CD4-positive, alpha-beta T cell treated with Interferon gamma for 1 hour (primary cell): ENCODE data around the gene FADS1.

Experiments
- DNase-seq: peaks from one replicate; pipeline ENCODE4 v3.0.0-alpha.2; 2020

Gene FADS1

GRCh38 chr11:61756147-61756451 lies 60.7 kb downstream of the FADS1 start:
- DNase-seq: no peak

DNA sequence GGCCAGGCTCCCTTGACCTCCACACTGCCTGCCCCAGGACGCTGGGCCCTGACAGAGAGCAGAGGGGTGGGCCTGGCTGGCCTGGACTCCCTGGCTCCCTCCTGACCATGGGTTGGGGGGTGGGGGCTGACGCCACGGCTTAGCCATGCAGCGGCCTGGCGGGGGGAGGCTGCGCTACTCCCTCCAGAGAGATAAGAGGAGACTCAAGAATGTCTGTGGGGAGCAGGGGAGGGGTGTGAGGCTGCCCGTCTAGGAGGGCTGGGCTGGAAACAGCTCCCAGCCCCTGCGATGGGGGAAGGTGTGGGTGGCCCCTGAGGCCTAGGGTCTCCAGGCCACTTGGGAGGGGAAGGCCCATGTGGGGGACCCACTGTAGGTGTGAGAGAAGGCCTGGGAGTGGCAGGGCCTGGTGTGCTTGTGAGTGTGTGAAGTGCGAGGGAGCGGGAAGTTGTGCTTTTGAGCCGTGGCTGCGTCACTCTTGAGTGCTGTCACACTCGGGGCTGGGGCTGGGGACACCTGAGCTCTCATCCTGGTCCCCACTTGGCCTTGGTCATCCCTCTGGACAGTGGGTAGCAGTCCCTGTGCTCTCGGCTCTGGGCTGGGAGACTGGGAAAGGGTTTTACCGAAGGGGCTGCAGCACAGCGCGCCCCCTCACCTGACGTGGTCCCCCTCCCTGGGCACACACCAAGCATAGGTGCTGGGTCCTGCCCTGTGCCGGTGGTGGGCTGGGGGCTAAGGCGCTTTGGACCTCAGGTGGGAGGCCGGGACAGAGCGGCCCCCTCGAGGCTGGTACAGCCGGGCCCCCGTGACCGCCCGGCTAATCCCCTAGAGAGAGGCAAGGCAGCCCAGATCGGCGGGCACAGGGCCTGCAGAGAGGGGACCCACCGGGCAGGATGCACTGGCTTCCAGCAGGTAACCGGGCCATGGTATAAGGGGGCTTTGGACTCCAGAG lies 62.0 kb downstream of the FADS1 start:
- no peak for DNase-seq

DNA sequence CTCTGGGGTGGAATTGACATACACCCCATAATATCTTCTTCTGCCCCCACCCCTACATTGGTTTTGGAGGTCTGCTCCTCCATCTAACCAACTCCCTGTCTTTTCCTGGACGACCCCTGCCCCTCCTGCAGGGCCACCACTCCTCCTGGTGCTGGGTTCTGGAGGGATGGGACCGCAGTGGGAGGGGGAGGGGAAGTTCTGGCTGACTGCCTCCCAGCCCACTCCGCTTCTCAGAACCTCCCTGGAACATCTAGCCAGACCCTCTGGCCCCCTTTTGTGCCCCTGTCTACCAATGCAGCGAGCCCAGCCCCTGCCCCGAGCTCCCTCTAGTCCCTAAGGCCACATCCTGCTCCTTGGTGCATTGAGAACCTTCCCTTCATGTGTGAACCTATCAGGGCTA lies 63.1 kb downstream of the FADS1 start:
- no peak for DNase-seq

GRCh38 chr11:61752925-61753521 lies 63.8 kb downstream of the FADS1 start:
- DNase-seq: no peak

DNA sequence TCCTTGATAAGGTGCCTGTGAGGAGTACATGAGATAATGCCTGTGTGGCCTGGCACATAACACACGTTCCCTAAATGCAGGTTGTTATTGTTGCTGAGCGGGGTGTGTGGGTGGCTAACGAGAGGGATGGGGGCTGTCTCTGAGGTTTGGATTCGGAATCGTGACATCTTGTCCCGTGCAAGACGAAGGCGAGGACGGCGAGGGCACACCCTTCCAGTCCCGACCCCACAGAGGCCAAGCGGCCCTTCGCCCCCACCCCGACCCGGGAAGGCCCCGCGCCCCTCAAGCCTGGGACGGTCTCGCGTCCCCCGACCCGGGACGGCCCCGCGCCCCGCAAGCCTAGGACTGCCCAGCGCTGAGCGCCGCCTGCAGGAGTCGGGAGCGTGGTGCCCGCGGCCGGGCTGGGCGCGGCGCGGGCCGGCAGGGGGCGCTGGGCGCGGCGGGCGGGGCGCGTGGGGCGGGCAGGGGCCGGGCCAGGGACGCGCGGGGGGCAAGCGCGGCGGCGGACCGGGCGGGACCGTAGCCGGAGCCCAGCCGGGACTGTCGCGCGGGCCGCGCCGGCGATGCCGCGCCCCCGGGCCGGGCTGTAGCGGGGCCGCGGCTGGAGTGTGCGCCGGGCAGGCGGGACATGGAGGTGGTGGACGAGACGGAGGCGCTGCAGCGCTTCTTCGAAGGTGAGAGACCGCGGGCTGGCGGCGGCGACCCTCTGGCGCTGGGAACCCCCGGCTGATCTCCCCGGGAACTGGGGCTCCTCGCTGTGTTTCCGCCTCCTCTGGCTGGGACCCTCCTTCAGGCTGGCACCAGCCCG lies 64.5 kb downstream of the FADS1 start, which contains the start of gene MYRF:
TSS of gene MYRF (plus strand) at position 520 of the 808 bp plus-strand sequence. CDS start at position 629, 109 bp downstream.
- peak; percentile 40 for DNase-seq

DNA sequence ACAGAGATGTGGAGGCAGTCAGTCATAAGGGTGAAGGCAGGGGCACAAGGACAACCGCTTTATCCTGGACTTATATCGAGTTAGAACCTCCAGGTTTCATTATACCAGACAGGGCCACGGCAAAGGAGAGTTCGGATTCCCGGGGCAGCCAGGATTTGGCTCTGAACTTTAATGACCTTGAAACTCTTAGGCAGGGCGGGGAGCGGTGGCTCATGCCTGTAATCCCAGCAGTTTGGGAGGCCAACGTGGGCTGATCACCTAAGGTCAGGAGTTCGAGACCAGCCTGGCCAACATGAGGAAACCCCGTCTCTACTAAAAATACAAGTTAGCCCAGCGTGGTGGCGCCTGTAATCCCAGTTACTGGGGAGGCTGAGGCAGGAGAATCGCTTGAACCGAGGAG lies 65.4 kb downstream of the FADS1 start:
- DNase-seq: no peak

GRCh38 chr11:61750631-61751273 lies 66.1 kb downstream of the FADS1 start:
- DNase-seq: no peak
